Tibial nerve (tissue), 4 donors: ENCODE data around the gene ITGB7. TPM values are rescaled to one million over a fixed set of nuclear protein-coding genes. Genes with fewer than 3 reads are reported as not detected.
"Not testable (repeated sequence)": the region's sequence is repeated elsewhere in the genome, so short reads cannot be mapped to it uniquely, and the experiment has no call there.

Experiments used
- DNase-seq, 2 donors: peaks; one replicate each; pipeline ENCODE4 v3.0.0-alpha.2; 2019; ENCODE audit warnings: low spot score in 2 of 2
- H3K27ac ChIP-seq, 4 donors: fragments of 200-600 bp; sonication (generic) in 3 of 4; one replicate each; pipeline ENCODE4 v1.5.1; 2017 to 2019; ENCODE audit warnings: mild to moderate bottlenecking in 1 of 4
- H3K27me3 ChIP-seq, 2 donors: fragments of 200-600 bp; sonication (generic) in 1 of 2; one replicate each; pipeline versions ENCODE4 v1.5.1 to v1.6.0; 2017 to 2019
- H3K36me3 ChIP-seq, 3 donors: fragments of 200-600 bp; sonication (generic); one replicate each; pipeline ENCODE4 v1.5.1; 2018 to 2019
- H3K4me1 ChIP-seq, 4 donors: fragments of 200-600 bp; sonication (generic) in 3 of 4; one replicate each; pipeline ENCODE4 v1.5.1; 2017 to 2019
- H3K4me3 ChIP-seq, 4 donors: fragments of 200-600 bp; sonication (generic) in 3 of 4; one replicate each; pipeline ENCODE4 v1.5.1; 2017 to 2019; ENCODE audit warnings: mild to moderate bottlenecking in 1 of 4, moderate library complexity in 1 of 4
- H3K9me3 ChIP-seq, 4 donors: fragments of 200-600 bp; sonication (generic) in 3 of 4; one replicate each; pipeline ENCODE4 v1.5.1; 2017 to 2019
- EP300 ChIP-seq, 2 donors: sonication (generic); formaldehyde crosslinking; IDR thresholded peaks; one replicate each; pipeline ENCODE4 v1.6.1; 2017; ENCODE audit warnings: antibody characterized with exemption in 2 of 2, mild to moderate bottlenecking in 1 of 2
- POLR2A ChIP-seq, 2 donors: fragments of 450-650 bp; IDR thresholded peaks; one replicate each; pipeline ENCODE4 v1.6.1; 2017; ENCODE audit warnings: antibody characterized with exemption in 2 of 2, mild to moderate bottlenecking in 2 of 2, moderate library complexity in 2 of 2
- WGBS, 2 donors: methylation state at CpG; one replicate each; pipeline ENCODE4 v1.1.5; 2018; 5-methylcytosine and 5-hydroxymethylcytosine counted together
- total RNA-seq, 4 donors: library from RNA; depleted of rRNA; stranded (reverse); fragments of >200 nt; gene quantifications; one replicate each; pipeline ENCODE4 v1.1.0, GENCODE V29; 2016
- TF ChIP-seq, protein P1 (sequence below), 5 experiments: fragments of 200-600 bp in 3 of 5; fragments of 450-650 bp in 2 of 5; sonication (generic) in 3 of 5; IDR thresholded peaks; one replicate each; pipeline ENCODE4 v1.5.1; 2016 to 2019; ENCODE audit warnings: antibody characterized with exemption in 5 of 5, mild to moderate bottlenecking in 3 of 5, moderate library complexity in 2 of 5

Gene ITGB7
- total RNA-seq, 4 donors from 2014 or later: 3.6 to 15.1 (median 8.9) TPM

DNA sequence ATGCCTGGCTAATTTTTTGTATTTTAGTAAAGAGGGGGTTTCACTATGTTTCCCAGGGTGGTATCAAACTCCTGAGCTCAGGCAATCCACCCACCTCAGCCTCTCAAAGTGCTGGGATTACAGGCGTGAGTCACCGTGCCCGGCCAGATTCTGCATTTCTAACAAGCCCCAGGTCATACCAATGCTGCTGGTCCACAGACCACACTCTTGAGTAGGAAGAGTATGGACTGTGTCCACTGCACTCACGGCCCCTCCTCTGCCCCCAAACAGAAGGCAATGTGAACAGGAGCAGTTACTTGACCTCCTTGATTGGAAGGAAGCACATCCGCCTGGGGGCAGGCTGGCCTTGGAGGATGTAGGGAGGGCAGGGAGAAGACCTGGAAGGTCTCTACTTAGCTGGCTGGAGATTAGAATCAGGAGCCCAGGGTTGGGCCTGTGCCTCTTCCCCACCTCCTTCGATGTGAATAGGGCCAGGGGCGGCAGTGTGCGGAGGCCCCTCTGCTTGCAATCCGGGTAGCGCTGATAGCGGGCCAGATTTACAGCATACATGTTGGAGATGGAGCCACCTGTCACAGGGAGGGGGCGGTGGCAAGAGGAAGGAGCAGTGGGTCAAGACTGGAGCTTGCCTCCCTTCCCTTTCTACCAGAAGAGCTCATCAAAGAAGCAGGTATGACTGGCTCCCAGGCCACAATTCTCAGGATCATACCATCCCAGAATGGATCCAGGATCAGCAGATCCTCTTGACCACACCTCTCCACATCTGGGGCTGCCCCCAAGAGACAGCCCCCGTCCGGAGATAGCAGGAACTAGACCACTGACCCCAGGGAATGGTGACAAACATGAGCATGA, 36.0 kb downstream of the ITGB7 start:
- Histone ChIP-seq H3K36me3 (peaks cover 0 to 73% (median 0%) of the 10 kb centered on the region in 3 donors), H3K27me3 (no peaks in the 10 kb centered on the region), H3K27ac (no peak overlapping the region), H3K9me3 (no peaks in the 10 kb centered on the region), H3K4me3 (no peak overlapping the region), H3K4me1 (peaks cover 0 to 18% (median 2%) of the 10 kb centered on the region in 4 donors)
- no peak for DNase-seq
- TF ChIP-seq EP300 (IDR thresholded peaks at IDR 0.05) (no peak), POLR2A (IDR thresholded peaks at IDR 0.05) (no peak)
- TF ChIP-seq, protein P1, sequence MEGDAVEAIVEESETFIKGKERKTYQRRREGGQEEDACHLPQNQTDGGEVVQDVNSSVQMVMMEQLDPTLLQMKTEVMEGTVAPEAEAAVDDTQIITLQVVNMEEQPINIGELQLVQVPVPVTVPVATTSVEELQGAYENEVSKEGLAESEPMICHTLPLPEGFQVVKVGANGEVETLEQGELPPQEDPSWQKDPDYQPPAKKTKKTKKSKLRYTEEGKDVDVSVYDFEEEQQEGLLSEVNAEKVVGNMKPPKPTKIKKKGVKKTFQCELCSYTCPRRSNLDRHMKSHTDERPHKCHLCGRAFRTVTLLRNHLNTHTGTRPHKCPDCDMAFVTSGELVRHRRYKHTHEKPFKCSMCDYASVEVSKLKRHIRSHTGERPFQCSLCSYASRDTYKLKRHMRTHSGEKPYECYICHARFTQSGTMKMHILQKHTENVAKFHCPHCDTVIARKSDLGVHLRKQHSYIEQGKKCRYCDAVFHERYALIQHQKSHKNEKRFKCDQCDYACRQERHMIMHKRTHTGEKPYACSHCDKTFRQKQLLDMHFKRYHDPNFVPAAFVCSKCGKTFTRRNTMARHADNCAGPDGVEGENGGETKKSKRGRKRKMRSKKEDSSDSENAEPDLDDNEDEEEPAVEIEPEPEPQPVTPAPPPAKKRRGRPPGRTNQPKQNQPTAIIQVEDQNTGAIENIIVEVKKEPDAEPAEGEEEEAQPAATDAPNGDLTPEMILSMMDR (IDR thresholded peaks at IDR 0.05): no peak
- WGBS, 2 donors: 81 to 83% methylated on average over 14 of the region's 14 CpGs

GRCh38 chr12:53170215-53170614, 36.8 kb downstream of the ITGB7 start:
- TF ChIP-seq POLR2A (IDR thresholded peaks at IDR 0.05): no peak
- no peak for TF ChIP-seq EP300 (IDR thresholded peaks at IDR 0.05)
- TF ChIP-seq, protein P1 (IDR thresholded peaks at IDR 0.05): no peak
- H3K27ac ChIP-seq: no peak overlapping the region

DNA sequence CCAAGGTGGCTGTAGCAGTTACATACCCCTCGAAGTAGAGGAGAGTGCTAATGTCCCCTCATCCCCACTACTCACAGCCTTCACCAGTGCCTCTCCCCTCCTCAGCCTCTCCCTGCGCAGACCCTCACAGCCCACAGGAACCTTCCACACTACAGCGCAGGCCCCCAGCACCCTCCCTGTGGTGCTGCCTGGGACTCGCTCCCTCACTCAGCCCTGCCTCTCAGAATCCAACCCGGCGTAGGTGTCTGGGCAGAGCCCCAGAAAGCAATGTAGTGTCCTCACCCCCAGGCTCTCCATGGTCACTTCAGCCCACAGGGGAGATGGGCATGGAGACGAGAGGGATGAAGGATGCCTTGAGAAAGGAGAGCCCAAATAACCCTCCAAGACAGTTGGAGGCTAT, 37.4 kb downstream of the ITGB7 start:
- peaks cover 0 to 83% (median 0%) of the 10 kb centered on the region in 3 donors for H3K36me3 ChIP-seq
- H3K9me3 ChIP-seq: no peaks in the 10 kb centered on the region
- no peaks in the 10 kb centered on the region for H3K27me3 ChIP-seq
- H3K4me3 ChIP-seq: no peak overlapping the region
- WGBS, 2 donors: 91 to 97% methylated on average over 7 of the region's 7 CpGs
- no peak for DNase-seq
- peaks cover 0 to 18% (median 0%) of the 10 kb centered on the region in 4 donors for H3K4me1 ChIP-seq
- TF ChIP-seq EP300 (IDR thresholded peaks at IDR 0.05) (no peak), POLR2A (IDR thresholded peaks at IDR 0.05) (no peak)
- TF ChIP-seq, protein P1 (IDR thresholded peaks at IDR 0.05): no peak
- no peak overlapping the region for H3K27ac ChIP-seq

More at GRCh38 chr12:53170215-53170614, 36.8 kb downstream of the ITGB7 start:
- no peak overlapping the region for H3K4me3 ChIP-seq
- H3K27me3 ChIP-seq: no peaks in the 10 kb centered on the region
- H3K4me1 ChIP-seq: peaks cover 0 to 18% (median 2%) of the 10 kb centered on the region in 4 donors
- DNase-seq: no peak
- peaks cover 0 to 82% (median 0%) of the 10 kb centered on the region in 3 donors for H3K36me3 ChIP-seq
- 84 to 89% methylated on average over 8 of the region's 8 CpGs for WGBS, 2 donors
- H3K9me3 ChIP-seq: no peaks in the 10 kb centered on the region

GRCh38 chr12:53166837-53167236, 40.2 kb downstream of the ITGB7 start:
- Histone ChIP-seq H3K27ac (no peak overlapping the region), H3K9me3 (no peaks in the 10 kb centered on the region), H3K4me3 (no peak overlapping the region), H3K4me1 (peaks cover 0 to 5% (median 0%) of the 10 kb centered on the region in 4 donors), H3K27me3 (no peaks in the 10 kb centered on the region), H3K36me3 (peaks cover 0 to 73% (median 0%) of the 10 kb centered on the region in 3 donors)
- DNase-seq: no peak
- TF ChIP-seq EP300 (IDR thresholded peaks at IDR 0.05): no peak

GRCh38 chr12:53163008-53163407, 44.0 kb downstream of the ITGB7 start:
- Histone ChIP-seq H3K36me3 (peaks cover 0 to 60% (median 0%) of the 10 kb centered on the region in 3 donors), H3K4me1 (peaks cover 0 to 16% (median 0%) of the 10 kb centered on the region in 4 donors)
- H3K27me3 ChIP-seq, DNase-seq, H3K27ac ChIP-seq, H3K4me3 ChIP-seq, H3K9me3 ChIP-seq: not testable (repeated sequence)
- WGBS, 2 donors: 90 to 95% methylated on average over 2 of the region's 2 CpGs
